NCI-H2171 treated with DMSO at 0.1 percent for 48 hours (cell line): ENCODE results near the gene CLDN12.
A peak's percentile ranks its signal among the peaks of the same experiment; 100 is the strongest.

ENCODE experiments used
- DNase-seq: peaks from one replicate; lab custom pipeline; 2025; lab: John Stamatoyannopoulos, UW

The CLDN12 gene

DNA sequence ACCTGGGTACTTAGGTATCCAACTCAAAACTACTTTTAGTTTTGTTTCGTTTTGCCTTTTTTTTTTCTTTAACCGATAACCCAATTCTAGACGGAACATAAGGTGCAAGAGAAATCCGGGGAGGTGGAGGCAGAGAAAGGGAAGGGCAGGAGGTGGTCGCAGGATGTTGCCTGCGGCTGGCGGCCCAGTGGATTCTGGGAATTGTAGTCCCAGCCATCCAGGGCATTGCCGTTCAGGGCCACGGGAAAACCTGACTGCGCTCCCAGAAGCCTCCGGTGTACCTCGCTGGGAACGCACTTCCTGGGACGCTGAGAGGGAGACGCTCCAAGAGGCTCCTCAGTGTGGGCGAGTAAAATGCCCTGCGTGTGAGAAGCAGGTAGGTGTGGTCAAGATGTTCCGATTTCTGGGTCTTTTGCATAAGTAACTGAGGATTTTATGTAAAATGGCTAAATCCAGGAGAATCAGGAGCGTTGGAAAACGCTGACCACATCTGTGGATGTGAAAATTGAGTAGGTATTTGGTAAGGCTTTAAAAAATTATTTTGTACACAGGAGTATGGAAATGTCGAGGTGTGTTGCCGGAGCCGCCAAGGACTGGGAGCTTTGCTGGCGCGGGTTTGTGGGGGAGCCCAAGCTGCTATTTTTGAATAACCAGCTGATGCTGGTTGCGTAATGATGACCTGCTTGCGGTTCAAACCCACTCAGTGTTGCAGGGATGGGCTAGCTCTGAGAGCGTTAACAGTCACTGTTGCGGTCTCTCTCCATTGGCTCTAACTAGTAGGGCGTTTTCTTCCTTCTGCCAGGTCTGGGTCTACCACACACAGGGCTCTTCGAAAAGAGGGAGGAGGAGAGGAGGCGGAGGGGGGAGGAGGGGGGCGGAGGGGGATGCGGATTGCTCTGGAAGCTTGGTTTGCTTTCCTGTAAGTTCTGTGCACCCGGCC, at the start of gene CLDN12:
TSS of gene CLDN12 (plus strand) at position 288 of the 940 bp plus-strand sequence. CDS start 9,216 bp downstream, outside the sequence.
- DNase-seq, result peak; percentile 96

GRCh38 chr7:90383422-90383821, 19.8 kb upstream of the CLDN12 start:
- no peak for DNase-seq

GRCh38 chr7:90383861-90384260, 19.4 kb upstream of the CLDN12 start:
- DNase-seq, result no peak

GRCh38 chr7:90384433-90384832, 18.8 kb upstream of the CLDN12 start:
- DNase-seq, result no peak

GRCh38 chr7:90387470-90388240, 15.6 kb upstream of the CLDN12 start:
- no peak for DNase-seq

DNA sequence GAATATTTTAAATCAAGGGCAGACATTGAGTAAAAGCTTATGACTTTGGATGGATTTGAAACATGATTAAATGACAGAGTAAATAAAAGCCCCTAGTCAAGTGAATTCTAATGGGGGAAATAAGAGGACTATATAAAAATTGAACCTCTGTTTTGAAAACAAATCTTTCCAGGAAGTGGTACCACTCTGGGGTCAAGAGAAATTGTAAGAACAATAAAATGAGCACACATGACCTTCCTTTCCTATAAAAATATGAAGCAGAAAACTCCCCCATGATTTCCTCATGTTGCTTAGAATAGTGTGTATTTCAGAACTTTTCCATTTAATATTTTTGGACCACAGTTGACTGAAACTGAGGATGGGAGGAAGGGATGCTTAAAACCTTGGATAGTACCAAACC, 12.3 kb upstream of the CLDN12 start:
- DNase-seq, result no peak

- no peak for DNase-seq
Observed at GRCh38 chr7:90391488-90391887, 11.8 kb upstream of the CLDN12 start.

DNA sequence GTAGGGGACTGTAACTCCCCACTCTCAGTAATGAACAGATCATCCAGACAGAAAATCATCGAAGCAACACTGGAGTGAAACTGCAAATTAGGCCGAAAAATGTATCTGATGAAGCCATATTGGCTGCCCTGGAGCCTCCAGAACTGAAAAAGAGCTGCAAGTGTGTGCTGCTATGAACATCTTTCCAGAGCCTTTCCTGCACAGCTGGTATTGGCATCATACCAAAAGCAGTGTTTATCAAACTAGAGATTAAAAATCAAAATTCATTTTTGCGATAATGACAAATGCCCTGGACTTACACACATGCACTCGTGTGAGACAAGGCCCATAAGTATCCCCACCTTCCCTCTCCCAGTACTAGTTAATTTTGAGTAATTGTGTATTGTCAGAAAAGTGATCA, 6.8 kb upstream of the CLDN12 start:
- DNase-seq, result peak; percentile 24

GRCh38 chr7:90401989-90402388, 1.3 kb upstream of the CLDN12 start:
- peak; percentile 97 for DNase-seq

GRCh38 chr7:90402785-90403173, 482 bp upstream of the CLDN12 start:
- DNase-seq, result no peak

DNA sequence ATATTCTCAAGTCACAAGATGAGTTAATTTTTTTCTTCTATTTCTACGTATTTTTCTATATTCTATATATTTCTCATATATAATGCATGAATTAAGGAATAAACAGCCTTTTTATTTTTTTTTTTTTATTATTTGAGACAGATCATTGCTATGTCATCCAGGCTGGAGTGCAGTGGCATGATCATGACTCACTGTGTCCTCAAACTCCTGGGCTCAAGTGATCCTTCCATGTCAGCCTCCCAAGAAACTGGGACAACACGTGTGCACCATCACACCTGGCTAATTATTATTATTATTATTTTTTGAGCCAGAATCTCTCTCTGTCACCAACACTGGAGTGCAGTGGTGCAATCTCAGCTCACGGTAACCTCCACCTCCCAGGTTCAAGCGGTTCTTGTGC, 1.5 kb downstream of the CLDN12 start:
- no peak for DNase-seq

DNA sequence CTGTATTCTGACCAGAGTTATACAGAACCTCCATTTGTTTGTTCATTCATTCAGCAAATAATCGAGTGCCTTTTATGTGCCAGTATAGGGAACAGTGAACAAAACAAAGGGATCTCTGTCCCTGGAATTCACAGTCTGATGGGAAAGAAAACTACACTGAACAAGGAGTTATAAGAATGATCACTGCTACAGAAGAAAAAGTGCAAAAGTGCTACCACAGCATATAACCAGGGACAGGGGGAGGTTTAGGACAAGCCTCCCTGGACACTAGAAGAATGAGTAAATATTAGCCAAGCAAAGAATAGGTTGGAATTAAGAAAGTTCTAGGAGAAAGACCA, 4.2 kb downstream of the CLDN12 start:
- DNase-seq, result no peak

GRCh38 chr7:90408142-90408541, 4.9 kb downstream of the CLDN12 start:
- DNase-seq, result no peak

GRCh38 chr7:90409667-90410066, 6.4 kb downstream of the CLDN12 start:
- DNase-seq, result no peak

- no peak for DNase-seq
Observed at GRCh38 chr7:90411510-90411909, 8.2 kb downstream of the CLDN12 start.

GRCh38 chr7:90412458-90413184, 9.4 kb downstream of the CLDN12 start:
- no peak for DNase-seq

- DNase-seq, result no peak
Observed at GRCh38 chr7:90413185-90413528, 9.9 kb downstream of the CLDN12 start.

DNA sequence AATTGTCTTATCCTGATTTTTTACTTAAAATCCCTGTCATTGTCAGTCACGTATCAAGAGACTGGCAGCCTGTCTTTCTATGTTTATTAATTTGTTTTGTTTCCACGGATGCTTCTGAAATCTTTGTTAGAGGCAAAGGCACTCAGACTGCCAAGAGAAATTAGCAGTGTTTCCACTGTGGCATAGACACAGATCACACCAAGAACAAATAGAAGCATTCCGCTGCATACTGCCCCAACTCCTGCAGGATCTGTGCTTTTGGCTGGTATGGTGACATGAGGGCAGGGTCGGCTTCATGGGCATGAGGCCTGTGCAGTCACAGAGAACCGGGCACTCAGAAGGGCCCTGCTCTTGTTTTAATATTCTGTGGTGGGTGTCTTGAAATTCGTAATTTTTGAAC, 18.4 kb downstream of the CLDN12 start:
- DNase-seq, result no peak

DNA sequence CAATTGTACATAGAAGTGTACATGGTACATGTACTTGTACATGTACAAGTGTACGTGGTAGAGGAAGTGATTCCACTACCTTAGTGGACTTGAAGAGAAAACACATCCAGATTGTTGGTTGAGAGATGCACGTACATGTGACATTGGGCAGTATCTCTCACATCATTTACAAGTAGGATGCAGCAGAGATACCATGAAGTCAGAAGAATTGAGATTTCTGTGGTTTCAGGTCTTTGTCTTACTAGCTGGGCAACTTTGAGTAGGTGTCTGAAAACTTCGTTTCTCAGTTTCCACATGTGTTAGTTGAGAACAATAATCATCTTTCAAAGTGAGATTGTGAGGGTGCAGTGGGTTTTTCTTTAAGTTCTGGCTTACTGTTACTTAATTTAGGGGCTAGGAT, 21.5 kb downstream of the CLDN12 start:
- no peak for DNase-seq

DNA sequence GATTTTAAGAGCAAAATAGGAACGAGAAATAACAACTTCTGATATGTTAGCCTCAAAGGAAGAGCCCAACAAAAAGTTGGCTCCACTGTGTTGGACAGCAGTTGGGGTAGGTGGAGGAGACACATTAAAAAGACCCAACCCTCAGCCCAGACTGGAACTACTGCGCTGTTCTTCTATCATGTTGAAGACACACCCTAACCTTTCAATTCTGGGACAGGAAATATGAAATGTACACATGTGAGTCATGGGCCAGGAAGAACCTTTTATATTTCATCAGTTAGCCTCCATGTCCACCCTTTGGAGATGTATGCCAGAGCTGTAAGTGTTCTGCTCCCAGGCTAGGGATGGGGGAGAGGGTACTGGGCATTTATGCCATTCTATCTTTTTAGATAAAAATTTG, 22.1 kb downstream of the CLDN12 start:
- no peak for DNase-seq

DNA sequence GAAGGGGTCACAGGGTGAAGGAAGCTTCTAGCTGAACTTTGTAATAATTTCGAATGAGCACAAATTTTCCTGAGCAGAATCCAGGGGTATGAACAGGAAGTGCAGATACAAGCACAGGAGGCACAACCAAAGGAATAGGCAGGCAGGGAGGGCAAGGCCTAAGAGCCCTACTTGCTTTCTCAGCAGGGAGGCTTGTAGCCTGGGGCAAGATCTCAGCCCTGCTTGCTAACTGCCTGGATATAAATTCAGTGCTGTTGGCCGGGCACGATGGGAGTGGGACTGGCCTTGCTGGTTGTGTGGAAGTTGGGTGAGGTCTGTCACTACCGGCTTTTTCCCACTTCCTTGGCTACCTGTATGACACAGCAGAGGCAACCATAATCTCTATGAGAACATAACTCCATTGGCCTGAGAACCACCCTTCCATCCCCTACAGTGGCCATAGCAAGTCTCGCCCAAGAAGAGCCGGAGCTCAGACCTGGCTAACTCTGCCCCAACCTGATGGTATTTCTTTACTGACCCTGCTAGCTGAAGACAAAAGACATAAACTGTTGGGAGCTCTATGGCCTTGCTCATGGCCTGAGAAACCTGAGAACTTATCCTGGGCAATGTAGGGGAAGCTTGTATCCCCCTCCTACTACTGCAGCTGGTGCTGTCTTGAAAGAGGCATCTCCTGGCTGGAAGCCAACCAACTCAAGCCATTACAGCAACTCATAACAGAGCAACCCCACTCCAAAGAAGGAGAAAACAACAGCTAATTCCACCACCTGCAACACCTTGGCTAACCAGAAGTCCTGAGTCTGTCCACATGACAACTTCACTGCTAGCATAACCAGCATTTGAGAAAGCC, 27.6 kb downstream of the CLDN12 start:
- DNase-seq, result peak; percentile 66

GRCh38 chr7:90432752-90433151, 29.5 kb downstream of the CLDN12 start:
- peak; percentile 51 for DNase-seq
